A549 (cell line): ENCODE results near the gene LCAT. TPM values are rescaled to one million over a fixed set of nuclear protein-coding genes. Genes with fewer than 3 reads are reported as not detected.

ENCODE experiments used
- ATAC-seq, 2 experiments: fragments of 200-7000 bp in 1 of 2; fragments of >200 bp in 1 of 2; cut with Nextera tagmentation in 1 of 2; cut with Tn5 transposase in 1 of 2; 3 replicates each; pipeline versions ENCODE4 v1.8.0 to v1.9.1; 2018 to 2020; ENCODE audit warnings: mild to moderate bottlenecking in 1 of 2, moderate library complexity in 1 of 2
- CTCF ChIA-PET: fragments of 300-600 bp; sonication (Branson Sonifier 250); formaldehyde crosslinking; extraction: SDS; loops from one replicate; lab custom pipeline; 2021; ENCODE audit warnings: antibody characterized with exemption, inconsistent platforms; lab: Yijun Ruan, JAX
- POLR2A ChIA-PET: fragments of 350-600 bp; formaldehyde crosslinking; extraction: SDS; loops from one replicate; lab custom pipeline; 2021; ENCODE audit warnings: antibody characterized with exemption, inconsistent platforms; lab: Yijun Ruan, JAX
- DNase-seq, 2 experiments: peaks; one replicate each; pipeline versions ENCODE4 v3.0.0 to v3.0.0-alpha.2; 2011 to 2016; ENCODE audit warnings: low read depth in 1 of 2, low spot score in 1 of 2
- FAIRE-seq: peaks from 2 replicates; lab custom pipeline; 2011; peaks lifted over from hg19 to GRCh38; lab: Jason Lieb, UNC
- H3K27ac ChIP-seq, 2 experiments: fragments of >200 bp; sonication (Bioruptor Twin); formaldehyde crosslinking; 3 replicates each; pipeline ENCODE4 v1.5.1; 2016 to 2017
- H3K4me1 ChIP-seq: fragments of >200 bp; sonication (Bioruptor Twin); formaldehyde crosslinking; 3 replicates; pipeline ENCODE4 v1.6.1; 2016
- H3K4me2 ChIP-seq: fragments of >200 bp; sonication (Bioruptor Twin); formaldehyde crosslinking; 3 replicates; pipeline ENCODE4 v1.6.1; 2016
- H3K4me3 ChIP-seq: fragments of >200 bp; sonication (Bioruptor Twin); formaldehyde crosslinking; 3 replicates; pipeline ENCODE4 v1.5.1; 2016
- H3K9me3 ChIP-seq: fragments of >200 bp; sonication (Bioruptor Twin); formaldehyde crosslinking; 3 replicates; pipeline ENCODE4 v1.6.1; 2016
- CEBPB ChIP-seq, 2 experiments: fragments of >200 bp in 1 of 2; sonication (Bioruptor Twin) in 1 of 2; formaldehyde crosslinking in 1 of 2; IDR thresholded peaks; 2 replicates each; pipeline ENCODE4 v1.6.1; 2012 to 2016
- ELK1 ChIP-seq: fragments of 150-350 bp; IDR thresholded peaks from 2 replicates; pipeline ENCODE4 v1.6.1; 2014; ENCODE audit warnings: low read depth, mild to moderate bottlenecking, low read length
- EP300 ChIP-seq, 2 experiments: fragments of >200 bp; sonication (Bioruptor Twin); formaldehyde crosslinking; IDR thresholded peaks; 2 replicates in 1 of 2; 3 replicates in 1 of 2; pipeline ENCODE4 v1.6.1; 2016 to 2017
- FOSB ChIP-seq: fragments of 250-450 bp; sonication (Bioruptor Pico); IDR thresholded peaks from 2 replicates; pipeline ENCODE4 v1.5.0; 2020; ENCODE audit warnings: mild to moderate bottlenecking, moderate library complexity
- GATA3 ChIP-seq: IDR thresholded peaks from 2 replicates; pipeline ENCODE4 v1.6.1; 2012; ENCODE audit warnings: borderline replicate concordance
- HOXB5 ChIP-seq: fragments of 250-450 bp; sonication (Bioruptor Pico); IDR thresholded peaks from 2 replicates; pipeline ENCODE4 v1.5.0; 2020; ENCODE audit warnings: mild to moderate bottlenecking, moderate library complexity
- JUN ChIP-seq, 2 experiments: fragments of >200 bp; sonication (Bioruptor Twin); formaldehyde crosslinking; IDR thresholded peaks; 2 replicates in 1 of 2; 3 replicates in 1 of 2; pipeline ENCODE4 v1.6.1; 2016 to 2017
- MAFK ChIP-seq: fragments of 450-650 bp; IDR thresholded peaks from 2 replicates; pipeline ENCODE4 v1.6.1; 2014; ENCODE audit not compliant: partially characterized antibody
- MYC ChIP-seq: IDR thresholded peaks from 2 replicates; pipeline ENCODE4 v1.6.1; 2012; ENCODE audit warnings: mild to moderate bottlenecking, inconsistent platforms, low read length, improper control_type of control experiment, borderline replicate concordance
- NPAS2 ChIP-seq: fragments of 250-450 bp; sonication (Bioruptor Pico); IDR thresholded peaks from 2 replicates; pipeline ENCODE4 v1.8.0; 2022; ENCODE audit warnings: mild to moderate bottlenecking, moderate library complexity, borderline replicate concordance
- PHF8 ChIP-seq: fragments of 200-600 bp; sonication (generic); IDR thresholded peaks from 2 replicates; pipeline ENCODE4 v1.6.1; 2016; ENCODE audit warnings: low read depth, mild to moderate bottlenecking, antibody characterized with exemption, moderate library complexity, borderline replicate concordance
- POLR2A ChIP-seq: IDR thresholded peaks from 2 replicates; pipeline ENCODE4 v1.6.1; 2012; ENCODE audit warnings: mild to moderate bottlenecking, low read length
- RARB ChIP-seq: fragments of 250-450 bp; sonication (Bioruptor Pico); IDR thresholded peaks from 2 replicates; pipeline ENCODE4 v1.8.0; 2021; ENCODE audit warnings: mild to moderate bottlenecking, moderate library complexity
- RCOR1 ChIP-seq: fragments of 150-350 bp; IDR thresholded peaks from 2 replicates; pipeline ENCODE4 v1.6.1; 2014; ENCODE audit warnings: antibody characterized with exemption, low read length, low read depth
- RFX5 ChIP-seq: fragments of 450-650 bp; IDR thresholded peaks from 2 replicates; pipeline ENCODE4 v1.7.1; 2014; ENCODE audit warnings: antibody characterized with exemption, mild to moderate bottlenecking, moderate library complexity
- RNF2 ChIP-seq: fragments of 200-600 bp; sonication (generic); IDR thresholded peaks from 2 replicates; pipeline ENCODE4 v1.6.1; 2016; ENCODE audit warnings: low read depth, mild to moderate bottlenecking, antibody characterized with exemption, moderate library complexity, borderline replicate concordance
- SREBF2 ChIP-seq: fragments of 450-650 bp; IDR thresholded peaks from 2 replicates; pipeline ENCODE4 v1.6.1; 2014; ENCODE audit warnings: mild to moderate bottlenecking, moderate library complexity
- TP53 ChIP-seq: fragments of 250-450 bp; sonication (Bioruptor Pico); IDR thresholded peaks from 2 replicates; pipeline ENCODE4 v1.5.0; 2021; ENCODE audit warnings: mild to moderate bottlenecking, moderate library complexity
- ZNF302 ChIP-seq: fragments of 250-450 bp; sonication (Bioruptor Pico); IDR thresholded peaks from 2 replicates; pipeline ENCODE4 v1.9.0; 2021; ENCODE audit warnings: inconsistent platforms, mild to moderate bottlenecking, moderate library complexity
- WGBS: methylation state at CpG from one replicate; pipeline ENCODE4 v1.1.6; 2017; ENCODE audit errors: missing lambda C conversion rate; 5-methylcytosine and 5-hydroxymethylcytosine counted together
- polyA plus RNA-seq, 4 experiments: library from polyadenylated mRNA; depleted of rRNA in 3 of 4; stranded (reverse); fragments of >200 nt; fragmentation: RNase III in 1 of 4; extraction: RNeasy Plus Mini Kit Qiagen cat#74134 plus additional on column Dnase treatment in 1 of 4; gene quantifications; 2 replicates in 3 of 4; 3 replicates in 1 of 4; pipeline ENCODE4 v1.2.3, GENCODE V29; 2011 to 2017

The LCAT gene
- polyA plus RNA-seq, 2 of the 4 experiments (the other 2 are of a cell fraction), result 1.7 to 8.4 TPM

- Histone ChIP-seq H3K4me3 (no peak overlapping the region), H3K4me2 (no peak overlapping the region), H3K9me3 (no peaks in the 10 kb centered on the region), H3K4me1 (no peaks in the 10 kb centered on the region), H3K27ac (no peak overlapping the region)
- DNase-seq (no peak), ATAC-seq (peak in 1 of 2 experiments; percentile 5; a peak in 1 of 6 replicates), FAIRE-seq (no peak)
- WGBS, result 91% methylated on average over 22 of the region's 22 CpGs
- ChIA-PET CTCF (interaction anchor here (0.7 to 22.2 kb wide), 19 partner anchors 7 to 406 kb away, joined by 3 to 370 read pairs (median 9); partner anchors contain the start of genes EDC4 and NRN1L), POLR2A (no interaction called here)
- no peak for TF ChIP-seq ZNF302 (CRISPR knock-in tag)
- no peak for TF ChIP-seq GATA3
- TF ChIP-seq RNF2, result no peak
- TF ChIP-seq EP300 (IDR thresholded peaks at IDR 0.05), result no peak
These were observed 16.6 kb downstream of the LCAT start for GRCh38 chr16:67927131-67927941.

GRCh38 chr16:67926181-67926750 lies 17.7 kb downstream of the LCAT start:
- 66% methylated on average over 11 of the region's 13 CpGs for WGBS
- no peaks in the 10 kb centered on the region for H3K4me1 ChIP-seq
- ChIA-PET POLR2A (no interaction called here), CTCF (interaction anchor here (0.6 to 22.2 kb wide), 9 partner anchors 8 to 404 kb away, joined by 3 to 370 read pairs (median 3); partner anchors contain the start of genes EDC4 and NRN1L)
- FAIRE-seq (no peak), DNase-seq (no peak), ATAC-seq (peak; percentile 59 to 68; a peak in 5 of 6 replicates)
- H3K4me2 ChIP-seq, result no peak overlapping the region
- TF ChIP-seq ELK1 (no peak), MYC (no peak), HOXB5 (CRISPR knock-in tag) (no peak)
- H3K4me3 ChIP-seq, result no peak overlapping the region
- no peaks in the 10 kb centered on the region for H3K9me3 ChIP-seq
- H3K27ac ChIP-seq, result no peak overlapping the region

GRCh38 chr16:67924140-67924906 lies 19.6 kb downstream of the LCAT start:
- ATAC-seq (no peak), DNase-seq (no peak), FAIRE-seq (no peak)
- H3K4me2 ChIP-seq, result no peak overlapping the region
- ChIA-PET CTCF (interaction anchor here (0.6 to 22.2 kb wide), 8 partner anchors 9 to 559 kb away, joined by 3 to 370 read pairs (median 7); partner anchors contain the start of genes EDC4 and NRN1L), POLR2A (no interaction called here)
- 95% methylated on average over 10 of the region's 10 CpGs for WGBS
- no peak for TF ChIP-seq SREBF2
- no peak for TF ChIP-seq TP53 (CRISPR knock-in tag)
- TF ChIP-seq POLR2A, result no peak
- TF ChIP-seq JUN (IDR thresholded peaks at IDR 0.05), result no peak
- no peak for TF ChIP-seq RARB (CRISPR knock-in tag)
- no peak overlapping the region for H3K27ac ChIP-seq
- H3K4me1 ChIP-seq, result no peaks in the 10 kb centered on the region
- no peaks in the 10 kb centered on the region for H3K9me3 ChIP-seq
- H3K4me3 ChIP-seq, result no peak overlapping the region

- Histone ChIP-seq H3K9me3 (no peaks in the 10 kb centered on the region), H3K4me3 (no peak overlapping the region)
- CTCF ChIA-PET, result interaction anchor here (0.6 to 22.2 kb wide), 5 partner anchors 10 to 430 kb away, joined by 3 to 370 read pairs (median 4); partner anchors contain the start of genes EDC4 and NRN1L
- WGBS, result 85% methylated on average over 10 of the region's 10 CpGs
- TF ChIP-seq ELK1 (no peak), PHF8 (no peak), RCOR1 (no peak), HOXB5 (CRISPR knock-in tag) (no peak), FOSB (CRISPR knock-in tag) (no peak), MYC (no peak), CEBPB (IDR thresholded peaks at IDR 0.05) (no peak), POLR2A (no peak), RFX5 (no peak), NPAS2 (CRISPR knock-in tag) (no peak), MAFK (no peak)
- TF ChIP-seq, all 56 proteins: peak for 0
- no peak overlapping the region for H3K4me2 ChIP-seq
- no peak for ATAC-seq
- H3K27ac ChIP-seq, result no peak overlapping the region
- no peak for DNase-seq
- FAIRE-seq, result no peak
- POLR2A ChIA-PET, result no interaction called here
- H3K4me1 ChIP-seq, result no peaks in the 10 kb centered on the region
These were observed 20.4 kb downstream of the LCAT start for GRCh38 chr16:67923414-67924116.
